Measurements from ENCODE around the gene DENND1C.
"Not testable (repeated sequence)": the region's sequence is repeated elsewhere in the genome, so short reads cannot be mapped to it uniquely, and the experiment has no call there.

Gene DENND1C

GRCh38 chr19:6514089-6514488 is 32.5 kb upstream of the DENND1C start:
- no peak for TF ChIP-seq POLR2A (IDR thresholded peaks at IDR 0.05; ENCODE audit: extremely low read depth, insufficient read length)
- TF ChIP-seq MAX (IDR thresholded peaks at IDR 0.05; ENCODE audit: low read depth, low read length), result no peak
- no peak for TF ChIP-seq CTCF (IDR thresholded peaks at IDR 0.05; ENCODE audit: low read depth, low read length)
- no peak for TF ChIP-seq MYC (IDR thresholded peaks at IDR 0.05; ENCODE audit: low read depth, low read length)

GRCh38 chr19:6510618-6511017 is 29.0 kb upstream of the DENND1C start:
- DNase-seq (ENCODE audit: low read depth), result no peak
- no peak overlapping the region for H3K4me3 ChIP-seq (ENCODE audit: low read depth, low read length)
- TF ChIP-seq MAX (IDR thresholded peaks at IDR 0.05; ENCODE audit: low read depth, low read length) (no peak), MYC (IDR thresholded peaks at IDR 0.05; ENCODE audit: low read depth, low read length) (no peak), POLR2A (IDR thresholded peaks at IDR 0.05; ENCODE audit: extremely low read depth, insufficient read length) (no peak), CTCF (IDR thresholded peaks at IDR 0.05; ENCODE audit: low read depth, low read length) (no peak)

More at GRCh38 chr19:6514089-6514488, 32.5 kb upstream of the DENND1C start:
- H3K4me3 ChIP-seq (ENCODE audit: low read depth, low read length), result no peak overlapping the region
- no peak for DNase-seq (ENCODE audit: low read depth)

GRCh38 chr19:6509118-6509971 is 27.8 kb upstream of the DENND1C start:
- TF ChIP-seq CTCF (IDR thresholded peaks at IDR 0.05; ENCODE audit: low read depth, low read length) (no peak), MAX (IDR thresholded peaks at IDR 0.05; ENCODE audit: low read depth, low read length) (no peak), MYC (IDR thresholded peaks at IDR 0.05; ENCODE audit: low read depth, low read length) (no peak), POLR2A (IDR thresholded peaks at IDR 0.05; ENCODE audit: extremely low read depth, insufficient read length) (no peak)
- no peak overlapping the region for H3K4me3 ChIP-seq (ENCODE audit: low read depth, low read length)
- no peak for DNase-seq (ENCODE audit: low read depth)

GRCh38 chr19:6508028-6508771 is 26.6 kb upstream of the DENND1C start:
- not testable (repeated sequence) for DNase-seq (ENCODE audit: low read depth); H3K4me3 ChIP-seq (ENCODE audit: low read depth, low read length)

- TF ChIP-seq CTCF (IDR thresholded peaks at IDR 0.05; ENCODE audit: low read depth, low read length), result no peak
- no peak for TF ChIP-seq MAX (IDR thresholded peaks at IDR 0.05; ENCODE audit: low read depth, low read length)
- TF ChIP-seq MYC (IDR thresholded peaks at IDR 0.05; ENCODE audit: low read depth, low read length), result no peak
- TF ChIP-seq POLR2A (IDR thresholded peaks at IDR 0.05; ENCODE audit: extremely low read depth, insufficient read length), result no peak
- no peak for DNase-seq (ENCODE audit: low read depth)
- no peak overlapping the region for H3K4me3 ChIP-seq (ENCODE audit: low read depth, low read length)
Measured at GRCh38 chr19:6503407-6504201, 22.0 kb upstream of the DENND1C start.
